Endodermal cell (in vitro differentiated cells): ENCODE results near the gene CLDN6. TPM values are rescaled to one million over a fixed set of nuclear protein-coding genes. Genes with fewer than 3 reads are reported as not detected.

ENCODE experiments used
- DNase-seq: peaks from one replicate; pipeline ENCODE4 v3.0.0-alpha.2; 2017
- H3K27ac ChIP-seq: 2 replicates; pipeline ENCODE4 v1.5.1; 2013; ENCODE audit warnings: mild to moderate bottlenecking, low read depth, low read length, moderate library complexity
- H3K27me3 ChIP-seq: 2 replicates; pipeline ENCODE4 v1.6.1; 2013; ENCODE audit warnings: mild to moderate bottlenecking, low read length, moderate library complexity; ENCODE audit not compliant: insufficient read depth, control insufficient read depth, poor library complexity, severe bottlenecking
- H3K36me3 ChIP-seq: 2 replicates; pipeline ENCODE4 v1.7.0; 2013; ENCODE audit warnings: mild to moderate bottlenecking, low read length, moderate library complexity; ENCODE audit not compliant: control insufficient read depth, insufficient read depth
- H3K4me1 ChIP-seq: one replicate; pipeline ENCODE4 v1.7.0; 2013; ENCODE audit warnings: low read length; ENCODE audit not compliant: control insufficient read depth, insufficient read depth
- H3K4me3 ChIP-seq: 2 replicates; pipeline ENCODE4 v1.5.1; 2013; ENCODE audit warnings: mild to moderate bottlenecking, low read length, moderate library complexity
- H3K9ac ChIP-seq: 2 replicates; pipeline ENCODE4 v1.6.1; 2013; ENCODE audit warnings: mild to moderate bottlenecking, low read length, moderate library complexity; ENCODE audit not compliant: poor library complexity, severe bottlenecking; ENCODE audit errors: extremely low read depth
- H3K9me3 ChIP-seq: 2 replicates; pipeline ENCODE4 v1.6.1; 2013; ENCODE audit warnings: mild to moderate bottlenecking, low read length, moderate library complexity; ENCODE audit not compliant: control insufficient read depth
- H3K27ac Mint-ChIP-seq: 2 replicates; pipeline ENCODE4 v1.8.0; 2020; ENCODE audit warnings: mixed read lengths
- H3K27me3 Mint-ChIP-seq: 2 replicates; pipeline ENCODE4 v1.8.0; 2021; ENCODE audit warnings: mild to moderate bottlenecking, mixed read lengths; ENCODE audit not compliant: insufficient read depth
- H3K36me3 Mint-ChIP-seq: 2 replicates; pipeline ENCODE4 v1.8.0; 2020; ENCODE audit warnings: low read depth, mixed read lengths
- H3K4me1 Mint-ChIP-seq: 2 replicates; pipeline ENCODE4 v1.8.0; 2020; ENCODE audit warnings: mixed read lengths
- H3K4me3 Mint-ChIP-seq: 2 replicates; pipeline ENCODE4 v1.8.0; 2020; ENCODE audit warnings: mild to moderate bottlenecking, moderate library complexity, mixed read lengths
- H3K9me3 Mint-ChIP-seq: 2 replicates; pipeline ENCODE4 v1.8.0; 2020; ENCODE audit warnings: mild to moderate bottlenecking, mixed read lengths
- CTCF ChIP-seq: fragments of 200-600 bp; sonication (generic); conservative IDR thresholded peaks from 2 replicates; pipeline ENCODE4 v1.5.0; 2021; ENCODE audit warnings: antibody characterized with exemption, mild to moderate bottlenecking
- WGBS, 2 experiments: methylation state at CpG; one replicate each; pipeline versions ENCODE4 v1.1.5 to v1.1.7; 2013; ENCODE audit warnings: missing lambda C conversion rate in 2 of 2, mixed read lengths in 1 of 2; ENCODE audit not compliant: insufficient coverage in 1 of 2, insufficient read length in 1 of 2; 5-methylcytosine and 5-hydroxymethylcytosine counted together
- total RNA-seq, 2 donors: library from RNA; stranded (reverse); fragmentation: NEBNext Ultra II Directional in 1 of 2; extraction: Animal tissue kit (Norgen Biotek cat#: 25700) in 1 of 2; gene quantifications; 2 replicates in 1 of 2; 3 replicates in 1 of 2; pipeline ENCODE4 v1.2.1, GENCODE V29; 2021

CLDN6 gene
- total RNA-seq, 2 donors from 2014 or later: 404 to 572 TPM

GRCh38 chr16:3032624-3033023, 14.6 kb upstream of the CLDN6 start:
- Histone ChIP-seq H3K27ac (no peak overlapping the region), H3K4me1 (no peaks in the 10 kb centered on the region), H3K9me3 (no peaks in the 10 kb centered on the region), H3K9ac (no peak overlapping the region), H3K27me3 (peaks cover 55% of the 10 kb centered on the region), H3K36me3 (no peaks in the 10 kb centered on the region), H3K4me3 (no peak overlapping the region)
- no peak for TF ChIP-seq CTCF
- H3K9me3 Mint-ChIP-seq: no peaks in the 10 kb centered on the region
- peaks cover 62% of the 10 kb centered on the region for H3K27me3 Mint-ChIP-seq
- H3K27ac Mint-ChIP-seq: no peak overlapping the region
- H3K4me1 Mint-ChIP-seq: no peaks in the 10 kb centered on the region
- WGBS, 2 experiments: 80 to 85% methylated on average over 3 to 7 of the region's 7 CpGs
- DNase-seq: no peak
- no peak overlapping the region for H3K4me3 Mint-ChIP-seq
- H3K36me3 Mint-ChIP-seq: peaks cover 4% of the 10 kb centered on the region

DNA sequence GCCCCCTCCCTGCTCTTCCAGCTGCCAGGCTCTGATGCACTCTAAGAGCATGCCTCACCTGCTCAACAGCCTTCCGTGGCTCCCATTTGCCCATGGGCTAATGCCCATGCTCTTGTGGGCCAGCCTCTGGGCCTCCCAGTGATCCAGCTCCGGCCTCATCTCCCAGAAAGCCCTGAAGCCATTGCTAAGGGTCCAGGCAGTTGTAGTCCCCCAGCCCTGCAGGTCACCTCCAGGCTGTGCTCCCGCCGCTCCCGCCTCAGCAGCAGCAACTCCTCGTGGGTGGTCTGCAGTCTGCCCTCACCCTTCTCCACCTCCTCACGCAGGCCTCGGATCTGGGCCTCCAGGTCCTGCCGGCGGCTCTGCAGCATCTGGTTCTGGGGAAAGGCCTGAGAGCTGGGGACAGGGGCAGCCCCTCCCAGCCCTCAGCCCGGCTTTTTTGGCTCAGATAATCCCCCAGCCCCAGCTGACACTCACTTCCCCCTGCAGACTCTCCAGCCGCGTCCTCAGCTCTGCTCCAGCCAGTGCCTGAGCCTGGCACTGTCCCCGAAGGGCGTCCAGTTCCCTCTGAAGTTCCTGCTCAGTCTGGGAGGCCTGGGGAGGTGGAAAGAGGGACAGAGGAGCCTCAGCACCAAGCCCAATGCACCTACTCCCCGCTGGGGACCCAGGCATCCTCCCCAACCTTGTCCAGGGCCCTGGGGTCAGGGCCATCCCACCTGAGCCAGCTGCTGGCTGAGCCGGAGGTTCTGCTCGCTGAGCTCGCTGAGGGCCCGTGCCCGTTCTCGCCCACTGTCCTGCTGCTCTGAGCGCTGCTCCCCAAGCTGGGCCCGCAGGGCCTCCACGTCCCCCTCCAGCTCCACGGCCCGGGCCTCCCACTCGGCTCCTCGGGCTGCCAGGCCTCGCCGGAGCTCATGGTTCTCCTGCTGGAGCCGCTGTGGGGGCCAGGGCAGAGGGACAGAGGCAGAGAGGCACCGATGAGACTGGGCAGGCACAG, 12.5 kb upstream of the CLDN6 start:
- 83 to 92% methylated on average over 12 to 33 of the region's 33 CpGs for WGBS, 2 experiments
- H3K36me3 ChIP-seq: peaks cover 19% of the 10 kb centered on the region
- H3K4me3 Mint-ChIP-seq: no peak overlapping the region
- peaks cover 34% of the 10 kb centered on the region for H3K27me3 ChIP-seq
- no peak for TF ChIP-seq CTCF
- no peaks in the 10 kb centered on the region for H3K9me3 ChIP-seq
- peaks cover 21% of the 10 kb centered on the region for H3K36me3 Mint-ChIP-seq
- no peak overlapping the region for H3K4me3 ChIP-seq
- no peaks in the 10 kb centered on the region for H3K4me1 Mint-ChIP-seq
- no peak overlapping the region for H3K9ac ChIP-seq
- DNase-seq: peak; percentile 47
- H3K27ac ChIP-seq: no peak overlapping the region
- no peaks in the 10 kb centered on the region for H3K9me3 Mint-ChIP-seq
- peaks cover 49% of the 10 kb centered on the region for H3K27me3 Mint-ChIP-seq
- H3K27ac Mint-ChIP-seq: no peak overlapping the region
- H3K4me1 ChIP-seq: no peaks in the 10 kb centered on the region

GRCh38 chr16:3029491-3030221, 11.7 kb upstream of the CLDN6 start:
- H3K36me3 Mint-ChIP-seq: peaks cover 21% of the 10 kb centered on the region
- no peak overlapping the region for H3K27ac ChIP-seq
- H3K4me1 ChIP-seq: no peaks in the 10 kb centered on the region
- no peak overlapping the region for H3K4me3 Mint-ChIP-seq
- no peak overlapping the region for H3K27ac Mint-ChIP-seq
- TF ChIP-seq CTCF: no peak
- no peak overlapping the region for H3K4me3 ChIP-seq
- H3K9me3 ChIP-seq: no peaks in the 10 kb centered on the region
- DNase-seq: peak; percentile 50
- peaks cover 26% of the 10 kb centered on the region for H3K27me3 ChIP-seq
- peaks cover 40% of the 10 kb centered on the region for H3K27me3 Mint-ChIP-seq
- H3K9ac ChIP-seq: no peak overlapping the region
- H3K4me1 Mint-ChIP-seq: no peaks in the 10 kb centered on the region
- H3K36me3 ChIP-seq: peaks cover 19% of the 10 kb centered on the region
- WGBS, 2 experiments: 90 to 91% methylated on average over 44 to 59 of the region's 59 CpGs
- H3K9me3 Mint-ChIP-seq: no peaks in the 10 kb centered on the region
